Nucleus accumbens (tissue), 56 donors: ENCODE measurements around the gene MAST3.

Experiments
- DNase-seq, 56 donors: peaks; one replicate each; lab custom pipeline; 2025; lab: John Stamatoyannopoulos, UW

MAST3 gene

DNA sequence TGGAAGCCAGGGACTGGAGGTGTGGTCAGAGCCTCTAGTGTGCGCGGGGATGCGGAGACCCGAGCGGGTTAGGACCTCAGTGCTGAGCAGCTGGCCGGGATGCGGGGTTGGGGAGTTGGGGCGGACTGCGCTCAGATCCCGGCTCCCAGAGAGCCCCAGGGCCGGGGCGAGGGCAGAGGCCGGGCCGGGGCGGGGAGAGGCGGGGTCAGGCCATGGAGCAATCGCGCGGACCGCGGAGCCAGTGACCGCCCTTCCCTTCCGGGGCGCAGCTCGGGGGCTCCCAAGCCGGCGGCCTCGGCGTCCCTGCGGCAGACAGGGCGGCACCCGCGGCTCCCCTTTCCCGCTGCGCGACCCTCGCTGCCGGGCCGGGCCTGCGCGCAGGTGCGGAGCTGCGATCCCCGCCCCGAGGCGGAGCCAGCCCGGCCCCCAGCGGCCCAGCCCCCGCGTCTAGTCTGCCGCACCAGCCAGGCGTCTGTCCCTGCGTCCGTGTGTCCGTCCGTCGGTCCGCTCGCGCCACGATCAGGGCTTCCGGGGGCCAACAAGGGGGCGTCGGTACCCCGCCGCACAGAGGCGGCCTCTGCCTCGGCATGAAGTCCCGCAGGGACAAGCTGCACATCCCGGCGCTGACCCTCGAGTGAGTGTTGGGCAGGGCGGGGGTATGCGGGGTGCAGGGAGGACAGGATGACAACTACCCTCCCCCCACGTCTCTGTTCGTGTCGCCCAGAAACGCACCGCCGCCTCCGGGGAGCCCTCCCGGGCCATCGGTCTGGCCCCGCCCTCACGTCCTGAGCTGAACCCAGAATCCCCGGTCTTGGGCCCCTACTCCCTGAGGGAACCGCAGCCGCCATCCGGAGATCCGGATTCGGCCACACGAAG lies 12.4 kb downstream of the MAST3 start:
- peak in 33 of 56 donors; percentile 15 to 81 (median 43) for DNase-seq

GRCh38 chr19:18110609-18111232 lies 13.1 kb downstream of the MAST3 start:
- DNase-seq: peak in 1 of 56 donors; percentile 61

- DNase-seq: peak in 55 of 56 donors; percentile 14 to 91 (median 76)
Observed at GRCh38 chr19:18112989-18113478, 15.5 kb downstream of the MAST3 start.

GRCh38 chr19:18113827-18114226 lies 16.2 kb downstream of the MAST3 start:
- DNase-seq: no peak

- DNase-seq: no peak
Observed at GRCh38 chr19:18114483-18114882, 16.9 kb downstream of the MAST3 start.

DNA sequence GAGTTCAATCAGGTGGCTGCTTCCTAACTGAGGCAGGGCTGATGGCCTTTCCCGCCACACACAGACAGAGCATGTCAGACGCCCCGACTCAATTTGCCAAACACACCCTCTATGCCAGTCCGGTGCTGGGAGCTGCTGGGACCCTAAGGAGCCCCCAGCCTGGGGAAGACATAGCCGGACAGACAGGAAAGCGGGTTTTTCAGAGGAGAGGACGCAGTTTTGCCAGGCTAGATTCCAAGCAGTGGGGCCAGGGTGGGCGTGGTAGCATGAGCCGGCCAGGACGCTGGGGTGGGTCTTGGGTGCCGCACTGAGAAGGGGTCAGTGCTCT lies 19.8 kb downstream of the MAST3 start:
- DNase-seq: no peak

DNA sequence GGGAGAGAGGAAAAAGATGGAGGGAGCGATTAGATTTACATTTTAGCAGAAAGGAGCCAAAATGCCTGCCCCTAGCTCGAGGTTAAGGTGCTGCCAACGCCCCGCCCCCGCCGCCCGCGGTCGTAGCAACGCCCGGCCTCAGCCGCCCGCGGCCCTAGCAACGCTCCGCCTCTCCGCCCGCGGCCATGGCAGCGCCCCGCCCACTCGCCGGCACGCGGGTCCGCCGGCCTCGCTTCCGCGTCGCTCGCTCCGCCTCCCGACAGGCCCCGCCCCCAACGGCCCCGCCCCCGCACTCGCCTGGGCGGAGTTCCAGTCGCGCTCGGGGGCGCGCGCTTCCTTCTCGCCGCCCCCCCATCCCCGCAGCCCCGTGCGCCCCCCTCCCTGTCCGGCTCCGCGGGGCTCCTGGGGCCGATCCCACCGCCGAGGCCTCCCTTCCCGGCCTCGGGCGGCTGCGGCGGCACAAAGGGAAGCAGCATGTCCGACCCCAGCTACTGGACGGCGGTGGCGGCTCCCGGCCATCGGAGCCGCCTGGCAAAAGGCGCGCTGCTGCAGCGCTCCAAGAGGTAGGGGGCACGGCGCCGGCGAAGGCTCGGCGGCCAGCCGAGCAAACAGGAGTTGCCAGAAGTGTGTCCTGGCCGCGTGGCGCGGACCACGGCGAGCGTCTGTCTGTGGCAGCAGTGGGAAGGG lies 20.3 kb downstream of the MAST3 start:
- DNase-seq: peak in 55 of 56 donors; percentile 36 to 93 (median 80)

- no peak for DNase-seq
Observed at GRCh38 chr19:18118420-18119012, 20.9 kb downstream of the MAST3 start.

- DNase-seq: peak in 37 of 56 donors; percentile 18 to 89 (median 57)
Observed at GRCh38 chr19:18119013-18119716, 21.6 kb downstream of the MAST3 start.

- peak in 42 of 56 donors; percentile 13 to 91 (median 62) for DNase-seq
Observed at GRCh38 chr19:18119717-18120105, 22.1 kb downstream of the MAST3 start.

GRCh38 chr19:18120127-18120526 lies 22.5 kb downstream of the MAST3 start:
- no peak for DNase-seq

- no peak for DNase-seq
Observed at GRCh38 chr19:18121166-18121565, 23.6 kb downstream of the MAST3 start.

DNA sequence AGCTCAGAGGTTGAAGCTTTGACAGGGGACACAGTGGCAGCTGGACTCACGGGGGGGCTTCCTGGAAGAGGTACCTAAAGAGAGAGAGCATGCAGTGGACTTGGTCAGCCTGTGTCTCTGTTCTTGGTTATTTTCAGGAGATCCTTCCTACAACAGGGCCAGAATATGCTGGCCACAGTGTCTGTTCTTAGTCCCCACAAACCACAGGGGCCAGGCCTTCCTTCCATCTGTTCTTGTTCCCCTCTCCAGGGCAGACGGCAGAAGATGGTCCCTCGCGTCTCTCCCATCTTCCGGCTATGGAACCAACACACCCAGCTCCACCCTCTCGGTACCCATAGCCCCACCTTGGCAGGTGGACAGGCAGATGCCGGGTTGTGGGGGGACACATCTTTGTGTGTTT lies 24.8 kb downstream of the MAST3 start:
- peak in 2 of 56 donors; percentile 14 to 29 for DNase-seq

- no peak for DNase-seq
Observed at GRCh38 chr19:18122860-18123795, 25.6 kb downstream of the MAST3 start.

- DNase-seq: no peak
Observed at GRCh38 chr19:18123819-18124218, 26.2 kb downstream of the MAST3 start.

GRCh38 chr19:18126097-18126496 lies 28.5 kb downstream of the MAST3 start:
- DNase-seq: no peak

- no peak for DNase-seq
Observed at GRCh38 chr19:18128044-18128443, 30.5 kb downstream of the MAST3 start.

DNA sequence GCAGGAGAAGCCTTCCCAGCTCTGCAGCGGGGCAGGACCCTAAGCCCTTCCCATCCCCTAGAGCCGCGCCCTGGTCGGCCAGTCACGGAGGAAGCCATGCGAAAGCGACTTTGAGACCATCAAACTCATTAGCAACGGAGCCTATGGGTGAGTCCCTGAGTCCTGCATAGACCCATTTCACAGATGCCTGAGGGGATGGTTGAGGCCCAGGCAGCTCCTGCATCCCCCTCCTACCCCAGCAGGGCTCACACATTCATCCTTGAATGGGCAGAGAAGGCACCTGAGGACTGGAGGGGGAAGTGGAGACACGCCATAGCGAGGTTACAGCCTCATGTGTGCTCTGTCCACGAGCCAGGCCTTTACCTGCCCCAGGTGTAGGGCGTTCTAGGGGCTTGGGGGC lies 31.2 kb downstream of the MAST3 start:
- no peak for DNase-seq
